IPS-11a (cell line): ENCODE data around the gene MRPL37.
"Not testable (repeated sequence)": the region's sequence is repeated elsewhere in the genome, so short reads cannot be mapped to it uniquely, and the experiment has no call there.

Experiments used
- H3K4me3 ChIP-seq: one replicate; pipeline ENCODE4 v1.5.1; 2013; ENCODE audit warnings: low read depth, low read length, control low read depth

The MRPL37 gene

GRCh38 chr1:54172614-54173599, 27.1 kb upstream of the MRPL37 start:
- no peak overlapping the region for H3K4me3 ChIP-seq

GRCh38 chr1:54173681-54174080, 26.3 kb upstream of the MRPL37 start:
- H3K4me3 ChIP-seq, result no peak overlapping the region

DNA sequence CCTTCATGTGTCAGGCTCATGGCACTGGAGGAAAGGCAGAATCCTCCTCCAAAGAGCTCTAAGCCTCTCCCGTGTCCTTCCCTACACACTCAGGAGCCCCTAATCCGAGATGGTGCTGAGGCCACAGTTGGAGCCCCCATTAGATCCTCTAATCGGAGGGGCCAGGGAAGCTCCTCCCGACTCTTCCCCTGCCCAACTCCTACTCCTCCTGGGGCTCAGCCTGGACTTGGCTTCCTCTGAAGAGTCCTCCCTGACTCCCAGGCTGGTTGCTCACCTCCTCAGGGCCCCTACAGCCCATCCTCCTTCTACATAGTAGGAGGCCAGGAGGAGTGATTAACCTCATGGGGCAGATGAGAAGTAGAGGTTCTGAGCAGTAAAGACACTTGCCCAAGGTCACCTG, 25.9 kb upstream of the MRPL37 start:
- no peak overlapping the region for H3K4me3 ChIP-seq

GRCh38 chr1:54176621-54177327, 23.2 kb upstream of the MRPL37 start:
- H3K4me3 ChIP-seq, result no peak overlapping the region

DNA sequence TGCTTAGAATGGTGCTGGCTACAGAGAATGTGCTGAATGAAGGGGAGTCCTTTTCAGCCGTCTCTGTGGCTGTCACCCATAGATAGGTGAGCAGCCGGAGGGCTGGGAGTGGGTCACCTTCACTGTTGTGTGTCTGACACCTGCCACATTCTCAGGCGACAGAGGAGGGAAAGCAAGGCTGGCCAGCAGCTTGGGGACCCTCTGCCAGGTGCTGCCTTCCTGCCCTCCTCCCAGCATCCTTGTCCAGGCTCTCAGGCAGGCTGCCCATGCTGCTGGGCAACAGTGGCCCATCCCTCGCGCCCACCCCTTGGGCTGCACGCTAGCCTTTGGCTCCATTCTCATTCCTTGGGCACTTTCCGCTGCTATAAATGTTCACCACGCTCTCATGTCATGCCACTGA, 22.2 kb upstream of the MRPL37 start:
- no peak overlapping the region for H3K4me3 ChIP-seq

- H3K4me3 ChIP-seq, result no peak overlapping the region
These were observed 21.5 kb upstream of the MRPL37 start for GRCh38 chr1:54178296-54179070.

DNA sequence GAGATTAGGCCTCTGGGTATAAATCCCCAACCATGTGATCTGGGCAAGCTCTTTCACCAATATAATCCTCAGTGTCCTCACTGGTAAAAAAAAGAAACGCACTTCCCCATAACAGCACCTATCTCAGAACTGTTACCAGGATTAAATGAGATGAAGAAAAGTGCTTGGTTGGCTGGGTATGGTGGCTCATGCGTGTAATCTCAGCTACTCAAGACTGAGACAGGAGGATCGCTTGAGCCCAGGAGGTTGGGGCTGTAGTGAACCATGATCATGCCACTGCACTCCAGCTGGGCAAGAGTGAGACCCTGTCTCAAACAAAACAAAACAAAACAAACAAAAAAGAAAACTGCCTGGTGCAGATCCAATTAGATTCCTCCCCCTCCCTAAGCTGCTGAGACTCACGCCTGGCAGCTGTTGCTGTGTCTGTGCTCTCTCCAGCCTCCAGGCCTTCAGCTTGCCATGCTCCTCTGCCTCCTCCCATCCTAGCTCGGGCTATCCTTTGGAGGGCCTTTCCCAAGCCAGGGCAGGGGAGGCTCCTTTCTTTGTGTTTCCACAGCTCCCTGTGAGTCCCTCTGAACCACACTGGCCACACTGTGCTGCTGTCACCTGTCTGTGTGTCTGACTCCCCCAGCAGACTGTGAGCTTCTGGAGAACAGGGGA, 19.1 kb upstream of the MRPL37 start:
- H3K4me3 ChIP-seq, result no peak overlapping the region

GRCh38 chr1:54186056-54186455, 13.9 kb upstream of the MRPL37 start:
- H3K4me3 ChIP-seq, result no peak overlapping the region

DNA sequence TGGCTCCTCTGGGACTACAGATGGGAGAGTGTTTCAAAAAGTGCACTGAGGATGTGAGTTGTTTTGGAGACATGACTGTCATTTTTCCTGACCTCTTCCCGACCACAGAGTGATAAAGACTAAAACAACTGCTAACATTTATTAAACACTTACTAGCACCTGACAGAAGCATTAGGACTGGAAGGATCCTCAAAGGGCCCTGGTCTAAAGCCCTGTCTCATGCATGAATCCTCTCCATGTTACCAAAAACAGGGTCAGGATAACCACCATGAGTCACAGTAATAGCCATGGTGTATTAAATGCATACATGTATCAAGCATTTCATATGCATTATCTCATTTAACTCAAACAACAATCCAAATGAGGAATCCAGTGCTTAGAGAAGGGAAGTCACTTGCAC, 11.7 kb upstream of the MRPL37 start:
- no peak overlapping the region for H3K4me3 ChIP-seq

- no peak overlapping the region for H3K4me3 ChIP-seq
These were observed 9.4 kb upstream of the MRPL37 start for GRCh38 chr1:54190526-54190925.

- no peak overlapping the region for H3K4me3 ChIP-seq
These were observed 8.4 kb upstream of the MRPL37 start for GRCh38 chr1:54191525-54191924.

DNA sequence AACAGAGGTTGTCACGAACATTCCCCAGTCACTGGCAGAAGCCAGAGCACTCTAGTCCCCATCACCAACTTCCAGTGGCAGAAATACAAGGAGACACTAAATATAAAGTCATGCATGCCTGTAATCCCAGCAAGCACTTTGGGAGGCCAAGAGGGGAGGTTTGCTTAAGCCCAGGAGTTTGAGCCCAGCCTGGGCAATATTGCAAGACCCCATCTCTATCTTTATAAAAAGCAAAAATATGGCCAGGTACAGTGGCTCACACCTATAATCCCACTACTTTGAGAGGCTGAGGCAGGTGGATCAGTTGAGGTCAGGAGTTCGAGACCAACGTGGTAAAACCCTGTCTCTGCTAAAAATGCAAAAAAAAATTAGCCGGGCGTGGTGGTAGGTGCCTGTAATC, 6.5 kb upstream of the MRPL37 start:
- H3K4me3 ChIP-seq, result no peak overlapping the region

DNA sequence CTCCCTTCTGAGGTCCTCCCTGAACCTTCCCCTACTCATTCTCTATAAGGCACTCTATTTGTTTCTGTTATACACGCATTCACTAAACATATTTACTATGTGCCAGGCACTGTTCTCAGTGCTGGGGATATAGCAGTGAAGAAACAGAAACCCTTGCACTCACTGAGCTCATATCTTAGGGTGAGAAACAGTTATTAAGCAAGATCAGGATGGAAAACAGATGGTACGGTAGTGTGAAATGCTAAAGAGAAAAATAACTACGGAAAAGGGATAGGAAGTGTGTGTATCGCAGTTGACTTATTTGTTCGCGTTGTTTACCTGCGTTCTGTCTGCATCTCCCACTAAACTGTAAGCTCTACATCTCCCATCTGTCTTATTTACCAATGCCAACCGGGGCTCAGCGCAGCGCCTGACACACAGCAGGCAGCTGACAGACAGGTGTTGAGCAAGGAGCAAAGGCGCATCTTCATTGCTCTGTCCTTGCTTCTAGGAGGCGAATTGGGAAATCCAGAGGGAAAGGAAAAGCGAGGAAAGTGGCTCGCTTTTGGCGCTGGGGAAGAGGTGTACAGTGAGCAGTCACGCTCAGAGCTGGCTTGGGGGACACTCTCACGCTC, 709 bp upstream of the MRPL37 start:
- peak overlapping the region; percentile 93 for H3K4me3 ChIP-seq

DNA sequence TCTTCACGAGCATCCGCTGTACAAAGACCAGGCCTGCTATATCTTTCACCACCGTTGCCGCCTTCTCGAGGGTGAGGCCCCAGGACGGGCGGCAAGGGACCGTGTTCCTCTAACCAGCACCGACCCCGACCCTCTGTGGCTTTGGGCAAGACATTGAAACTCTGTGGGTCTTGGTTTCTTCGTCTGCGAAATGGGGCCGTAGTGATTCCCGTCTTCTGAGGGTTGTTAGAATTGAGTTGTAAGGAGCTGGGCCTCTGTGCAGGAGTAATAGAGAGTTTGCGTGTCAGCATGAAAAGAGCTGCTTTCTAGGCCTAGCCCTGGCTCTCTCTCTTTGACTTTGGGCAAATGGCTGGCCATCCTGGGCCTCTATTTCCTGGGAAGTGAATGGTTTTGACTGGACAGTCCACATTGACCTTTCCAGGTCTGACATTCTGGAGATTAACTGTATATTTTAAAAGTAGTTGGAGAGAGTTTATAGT, 591 bp downstream of the MRPL37 start:
- peak overlapping the region; percentile 93 for H3K4me3 ChIP-seq

- no peak overlapping the region for H3K4me3 ChIP-seq
These were observed 4.2 kb downstream of the MRPL37 start for GRCh38 chr1:54204199-54204598.

DNA sequence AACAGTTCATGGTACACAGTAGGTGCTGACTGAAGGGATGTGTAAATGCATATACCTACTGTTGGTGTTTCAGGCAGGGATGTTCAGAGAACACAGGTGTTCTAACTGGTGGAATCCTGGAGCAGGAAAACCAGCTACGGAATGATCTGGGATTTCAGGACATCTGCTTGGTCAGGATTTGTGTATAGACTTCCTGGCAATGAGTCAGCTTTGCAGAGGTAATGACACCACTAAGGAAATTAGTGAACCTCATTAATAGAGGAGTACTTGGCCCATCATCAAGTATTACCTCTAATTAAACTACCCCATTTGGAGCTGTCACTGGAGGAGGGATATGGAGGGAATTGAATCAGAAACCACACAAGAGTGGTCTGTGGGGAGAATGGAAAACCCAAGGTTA, 7.3 kb downstream of the MRPL37 start:
- H3K4me3 ChIP-seq, result no peak overlapping the region

DNA sequence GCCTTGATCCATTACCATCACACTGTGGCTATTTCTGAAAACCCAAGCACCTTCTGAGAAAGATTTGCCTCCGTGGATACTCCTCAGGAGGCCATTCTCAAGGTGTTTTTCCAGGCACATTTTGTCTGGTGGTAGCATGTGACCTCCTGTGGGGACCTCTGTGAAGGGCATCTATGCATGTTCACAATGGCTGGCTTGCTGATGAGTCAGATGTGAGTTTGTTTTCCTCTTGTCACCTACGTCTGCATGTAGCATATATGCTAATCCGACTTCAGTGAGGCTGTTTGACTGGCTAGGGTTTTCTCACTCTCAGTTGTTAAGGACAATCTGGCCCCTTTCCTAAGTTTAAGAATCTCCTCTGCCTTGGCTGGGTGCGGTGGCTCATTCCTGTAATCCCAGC, 7.9 kb downstream of the MRPL37 start:
- H3K4me3 ChIP-seq, result not testable (repeated sequence)

DNA sequence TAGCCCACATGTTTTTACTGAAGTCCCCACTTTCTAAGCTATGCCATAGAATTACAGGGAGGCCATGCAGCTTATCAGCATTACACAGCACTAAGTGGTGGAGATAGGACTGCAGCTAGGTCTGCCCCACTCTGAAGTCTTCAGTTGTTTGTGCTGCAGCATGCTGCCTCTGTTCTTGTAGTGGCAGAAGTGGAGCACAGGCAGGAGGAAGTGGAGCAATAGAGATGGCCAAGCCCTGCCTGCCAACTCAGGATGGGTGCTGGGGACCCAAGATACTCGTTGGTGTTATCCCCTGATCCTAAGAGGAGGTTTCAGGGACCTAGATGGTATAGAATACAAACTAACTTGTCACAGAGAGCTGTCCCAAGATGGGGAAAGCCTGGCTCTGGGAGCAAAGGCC, 12.9 kb downstream of the MRPL37 start:
- H3K4me3 ChIP-seq, result no peak overlapping the region

GRCh38 chr1:54215523-54215922, 15.6 kb downstream of the MRPL37 start:
- H3K4me3 ChIP-seq, result no peak overlapping the region
